Measurements from ENCODE around the gene FLRT2.
A peak's percentile ranks its signal among the peaks of the same experiment; 100 is the strongest.

The FLRT2 gene

GRCh38 chr14:85535321-85535720 lies 5.4 kb downstream of the FLRT2 start:
- peak overlapping the region; percentile 79 for H3K4me3 ChIP-seq (ENCODE audit: low read depth, low read length)
- TF ChIP-seq CTCF (IDR thresholded peaks at IDR 0.05; ENCODE audit: low read depth, low read length), result no peak

- peak overlapping the region; percentile 4 for H3K4me3 ChIP-seq (ENCODE audit: low read depth, low read length)
- peak; percentile 15; the same call in 1 of the 2 replicates for TF ChIP-seq CTCF (IDR thresholded peaks at IDR 0.05; ENCODE audit: low read depth, low read length)
These were observed 6.3 kb downstream of the FLRT2 start for GRCh38 chr14:85535991-85536832.

GRCh38 chr14:85536833-85537190 lies 6.9 kb downstream of the FLRT2 start:
- H3K4me3 ChIP-seq (ENCODE audit: low read depth, low read length), result no peak overlapping the region
- TF ChIP-seq CTCF (IDR thresholded peaks at IDR 0.05; ENCODE audit: low read depth, low read length), result no peak

GRCh38 chr14:85537526-85537925 lies 7.6 kb downstream of the FLRT2 start:
- TF ChIP-seq CTCF (IDR thresholded peaks at IDR 0.05; ENCODE audit: low read depth, low read length), result no peak
- H3K4me3 ChIP-seq (ENCODE audit: low read depth, low read length), result no peak overlapping the region

GRCh38 chr14:85538636-85539035 lies 8.7 kb downstream of the FLRT2 start:
- no peak for TF ChIP-seq CTCF (IDR thresholded peaks at IDR 0.05; ENCODE audit: low read depth, low read length)
- no peak overlapping the region for H3K4me3 ChIP-seq (ENCODE audit: low read depth, low read length)

GRCh38 chr14:85539510-85539909 lies 9.6 kb downstream of the FLRT2 start:
- TF ChIP-seq CTCF (IDR thresholded peaks at IDR 0.05; ENCODE audit: low read depth, low read length), result no peak
- H3K4me3 ChIP-seq (ENCODE audit: low read depth, low read length), result no peak overlapping the region

- no peak for TF ChIP-seq CTCF (IDR thresholded peaks at IDR 0.05; ENCODE audit: low read depth, low read length)
These were observed 12.7 kb downstream of the FLRT2 start for GRCh38 chr14:85542623-85543022.

More at GRCh38 chr14:85542623-85543022, 12.7 kb downstream of the FLRT2 start:
- H3K4me3 ChIP-seq (ENCODE audit: low read depth, low read length), result no peak overlapping the region
